Stimulated activated CD4-positive, alpha-beta T cell treated with anti-CD3 and anti-CD28 coated beads, Interleukin-2, amount 100 ng/mL, for 24 hours (primary cell): ENCODE measurements around the gene LIX1L.
"Not testable (repeated sequence)": the region's sequence is repeated elsewhere in the genome, so short reads cannot be mapped to it uniquely, and the experiment has no call there.

Experiments
- DNase-seq, 2 donors: peaks; one replicate each; pipeline ENCODE4 v3.0.0-alpha.2; 2020

LIX1L gene

DNA sequence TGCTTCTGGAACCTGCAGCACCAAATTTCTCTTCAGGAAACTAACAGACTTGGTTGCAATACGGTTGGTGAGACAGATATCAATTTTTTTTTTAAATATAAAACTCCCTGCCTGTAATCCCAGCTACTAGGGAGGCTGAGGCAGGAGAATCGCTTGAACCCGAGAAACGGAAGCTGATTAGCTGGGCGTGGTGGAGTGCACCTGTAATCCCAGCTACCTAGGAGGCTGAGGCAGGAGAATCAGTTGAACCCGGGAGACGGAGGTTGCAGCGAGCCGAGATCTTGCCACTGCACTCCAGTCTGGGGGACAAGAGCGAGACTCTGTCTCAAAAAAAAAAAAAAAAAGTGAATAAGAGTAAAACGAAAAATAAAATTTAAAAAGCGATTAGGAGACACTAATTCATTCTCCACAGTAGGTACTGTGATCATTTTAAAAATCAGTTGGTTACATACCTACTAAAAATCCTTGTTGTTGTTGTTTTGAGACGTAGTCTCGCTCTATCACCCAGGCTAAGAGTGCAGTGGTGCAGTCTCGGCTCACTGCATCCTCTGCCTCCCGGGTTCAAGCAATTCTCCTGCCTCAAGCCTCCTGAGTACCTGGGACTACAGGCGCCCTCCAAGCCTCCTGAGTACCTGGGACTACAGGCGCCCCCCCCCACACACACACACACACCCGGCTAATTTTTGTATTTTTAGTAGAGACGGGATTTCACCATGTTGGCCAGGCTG lies 29.7 kb downstream of the LIX1L start:
- peak in 1 of 2 donors; percentile 30 for DNase-seq

DNA sequence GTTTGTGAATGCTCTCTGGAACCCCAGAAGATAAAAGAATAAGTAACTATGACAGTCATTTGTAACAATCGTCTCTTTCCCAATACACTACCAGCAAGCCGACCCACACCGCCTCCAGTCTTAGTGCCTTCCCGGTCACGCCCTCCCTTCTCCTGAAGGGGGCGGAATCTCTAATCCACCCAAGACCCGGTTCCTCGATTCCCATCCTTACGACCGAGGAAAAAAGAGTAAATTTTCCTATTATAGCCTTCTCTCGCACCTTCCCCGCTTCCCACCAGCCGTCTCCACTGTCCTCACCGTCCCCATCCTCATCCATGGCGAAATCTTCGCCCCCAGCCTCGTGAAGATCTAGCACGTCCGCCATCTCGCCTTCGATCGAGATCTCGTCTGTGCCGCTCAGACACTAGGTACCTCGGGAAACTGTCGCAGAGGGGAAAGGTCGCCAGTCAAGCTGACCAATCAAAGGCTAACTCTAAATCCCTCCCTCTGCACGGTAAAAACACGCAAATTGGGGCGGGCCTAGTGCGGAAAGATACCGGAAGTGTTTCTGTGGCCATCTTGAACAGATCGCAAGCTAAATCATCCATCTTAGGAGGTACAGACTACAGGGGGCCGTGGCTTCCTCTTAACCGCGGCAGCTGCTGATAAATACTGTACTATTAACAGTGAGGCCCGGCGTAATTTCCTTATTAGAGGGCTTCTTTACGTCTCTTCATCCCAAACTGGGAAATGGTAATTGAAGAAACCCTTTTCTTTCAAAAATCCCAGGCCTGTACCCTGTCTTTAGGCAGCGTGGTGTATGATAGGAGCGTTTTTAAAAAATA lies 30.5 kb downstream of the LIX1L start, which contains the start of gene RBM8A:
TSS of gene RBM8A (minus strand) at position 422 of the 824 bp plus-strand sequence. CDS start at position 364, 58 bp downstream.
- DNase-seq = peak; percentile 89 to 92

DNA sequence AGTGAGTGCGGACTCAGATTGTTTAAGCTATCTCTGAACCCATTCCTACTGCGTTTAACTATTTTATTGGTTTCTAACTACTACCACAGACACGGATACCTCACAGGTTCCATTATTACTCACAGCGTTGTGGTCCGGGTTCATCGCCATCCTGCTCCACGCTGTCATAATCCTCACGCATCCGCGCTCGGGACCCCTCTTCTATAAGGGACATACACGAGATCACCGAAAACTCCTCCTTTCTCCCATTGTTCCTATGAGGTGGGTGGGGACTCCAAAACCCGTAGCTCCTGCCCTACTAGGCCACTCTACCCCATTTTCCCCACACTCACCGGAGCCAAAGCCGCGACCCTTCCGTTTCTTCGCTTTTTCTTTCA lies 31.1 kb downstream of the LIX1L start:
- DNase-seq = peak; percentile 60 to 64

DNA sequence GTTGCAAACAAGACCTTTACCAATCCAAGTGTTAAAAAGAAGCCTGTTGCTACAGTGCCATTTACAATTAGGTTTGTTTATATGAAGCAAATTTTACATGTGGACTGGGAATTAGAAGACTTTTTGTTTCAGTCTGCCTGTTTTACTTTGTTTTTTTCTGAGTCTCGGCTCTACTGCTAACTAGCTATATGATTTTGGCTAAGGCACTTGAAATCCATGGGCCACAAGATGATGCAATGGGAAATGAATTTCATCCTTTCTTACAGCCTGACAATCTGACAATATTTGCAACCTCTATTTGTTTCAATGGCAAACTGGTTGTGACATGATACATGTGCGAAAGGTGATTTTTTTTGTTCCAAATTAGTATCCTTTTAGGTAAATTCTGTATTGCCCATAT lies 35.6 kb downstream of the LIX1L start:
- no peak for DNase-seq

DNA sequence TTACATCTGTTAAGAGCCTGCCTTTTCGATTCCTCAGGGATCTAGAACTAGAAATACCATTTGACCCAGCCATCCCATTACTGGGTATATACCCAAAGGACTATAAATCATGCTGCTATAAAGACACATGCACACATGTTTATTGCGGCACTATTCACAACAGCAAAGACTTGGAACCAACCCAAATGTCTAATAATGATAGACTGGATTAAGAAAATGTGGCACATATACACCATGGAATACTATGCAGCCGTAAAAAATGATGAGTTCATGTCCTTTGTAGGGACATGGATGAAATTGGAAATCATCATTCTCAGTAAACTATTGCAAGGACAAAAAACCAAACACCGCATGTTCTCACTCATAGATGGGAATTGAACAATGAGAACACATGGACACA lies 37.5 kb downstream of the LIX1L start:
- not testable (repeated sequence) for DNase-seq

DNA sequence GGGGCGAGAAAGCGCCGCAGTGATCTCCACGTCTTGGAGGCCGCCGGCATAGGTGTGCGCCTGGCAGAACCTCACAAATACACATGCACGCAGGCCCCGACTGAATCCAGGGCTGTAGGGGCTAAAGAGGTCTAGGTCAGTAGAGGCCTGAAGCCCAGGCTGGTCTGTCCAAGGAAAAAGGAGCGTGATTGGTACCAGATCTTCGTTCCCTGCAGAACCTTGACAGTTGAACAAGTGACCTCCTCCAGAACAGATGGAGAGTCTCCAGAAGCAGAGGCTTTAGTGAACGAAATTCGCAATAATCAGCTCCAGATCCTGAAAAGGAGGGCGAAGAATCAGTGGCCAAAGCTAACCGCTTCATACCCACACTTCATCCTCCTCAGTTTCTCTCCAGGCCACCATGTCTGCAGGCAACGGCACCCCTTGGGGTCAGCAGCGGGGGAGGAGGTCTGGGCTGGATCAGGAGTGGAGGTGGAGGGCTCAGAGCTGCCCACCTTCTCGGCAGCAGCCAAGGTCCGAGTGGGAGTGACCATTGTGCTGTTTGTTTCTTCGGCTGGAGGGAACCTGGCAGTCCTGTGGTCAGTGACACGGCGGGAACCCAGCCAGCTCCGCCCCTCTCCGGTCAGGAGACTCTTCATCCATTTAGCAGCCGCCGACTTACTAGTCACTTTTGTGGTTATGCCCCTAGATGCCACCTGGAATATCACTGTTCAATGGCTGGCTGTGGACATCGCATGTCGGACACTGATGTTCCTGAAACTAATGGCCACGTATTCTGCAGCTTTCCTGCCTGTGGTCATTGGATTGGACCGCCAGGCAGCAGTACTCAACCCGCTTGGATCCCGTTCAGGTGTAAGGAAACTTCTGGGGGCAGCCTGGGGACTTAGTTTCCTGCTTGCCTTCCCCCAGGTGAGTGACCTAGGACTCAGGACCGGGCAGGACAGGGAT lies 38.6 kb downstream of the LIX1L start:
- DNase-seq = peak; percentile 27 to 35

DNA sequence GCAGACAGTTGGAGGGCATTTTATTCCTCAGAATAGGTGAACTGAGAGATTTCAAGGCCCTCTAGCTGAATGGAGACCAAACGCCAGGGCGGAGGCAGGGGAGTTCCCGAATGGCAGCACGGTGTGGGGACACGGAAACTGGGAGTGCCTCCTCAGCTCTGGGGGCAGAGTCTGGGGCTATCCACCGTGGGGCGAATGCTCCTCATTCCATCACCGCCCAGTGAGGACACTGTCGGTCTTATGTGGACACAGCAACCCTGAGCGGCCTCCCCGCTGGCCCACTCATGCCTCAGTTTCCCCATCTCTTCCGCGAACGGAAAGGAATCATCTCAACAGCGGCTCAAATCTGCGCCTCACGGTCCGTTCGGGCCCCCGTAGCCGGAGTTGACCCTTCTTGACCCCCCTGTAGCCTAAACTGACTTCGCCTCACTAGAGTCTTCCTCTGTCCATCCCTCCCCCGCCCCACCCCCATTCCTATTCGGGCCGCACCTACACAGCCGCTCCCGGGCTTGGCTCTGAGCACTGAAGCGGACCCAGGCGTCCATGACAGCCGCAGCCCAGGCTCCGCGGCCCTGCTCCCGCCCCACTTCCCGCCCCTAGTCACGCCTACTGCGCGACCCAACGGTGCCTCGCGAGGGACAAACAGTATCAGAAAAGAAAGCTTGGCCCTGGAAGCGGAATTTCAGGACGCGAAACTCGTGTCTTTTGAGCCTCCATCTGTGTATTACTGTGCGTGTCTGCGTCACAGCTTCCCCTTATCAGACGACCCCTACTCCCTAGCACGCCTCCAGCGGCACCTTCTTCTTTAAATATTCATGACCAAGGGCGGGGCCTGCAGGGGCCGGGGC lies 39.4 kb downstream of the LIX1L start, which contains the start of gene PEX11B:
TSS of gene PEX11B (minus strand) at position 574 of the 848 bp plus-strand sequence. CDS start at position 545, 29 bp downstream.
- DNase-seq = peak; percentile 93

DNA sequence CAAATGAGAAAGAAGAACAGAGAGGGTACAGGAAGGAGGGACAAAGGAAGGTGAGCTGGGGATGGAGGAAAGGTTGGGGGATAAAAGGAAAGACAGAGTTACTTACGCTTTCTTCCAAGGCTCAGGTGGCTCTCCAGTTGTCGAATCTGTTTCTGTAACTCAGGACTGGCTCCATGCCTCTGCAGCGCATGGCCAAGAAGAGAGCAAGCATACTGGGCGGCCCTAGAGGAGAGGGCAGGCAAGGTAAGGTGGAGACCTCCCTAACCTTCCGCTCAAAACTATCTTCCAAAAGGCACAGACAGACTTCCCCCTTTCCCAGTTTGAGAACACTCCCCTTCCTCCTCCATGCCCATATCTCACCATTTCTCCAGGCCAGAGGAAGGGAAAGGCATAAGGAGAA lies 40.2 kb downstream of the LIX1L start:
- no peak for DNase-seq

DNA sequence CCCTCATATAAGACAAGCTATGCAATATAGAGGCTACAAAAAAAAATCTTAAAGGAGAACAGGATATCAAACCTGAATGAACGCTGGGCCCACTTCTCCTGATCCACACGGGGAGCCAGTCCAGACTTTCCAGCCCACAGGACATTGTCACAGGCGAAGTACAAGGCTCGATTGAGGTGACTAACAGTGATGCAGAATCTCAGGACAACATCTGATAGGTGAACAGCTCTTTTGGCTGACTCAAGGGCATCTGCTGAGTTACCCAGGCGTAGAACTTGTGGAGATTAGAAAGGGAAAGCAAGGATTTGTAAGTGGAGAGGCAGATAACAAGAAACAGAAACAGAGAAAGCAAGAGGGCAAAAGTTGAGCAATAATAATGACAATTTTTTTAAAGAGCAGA lies 41.1 kb downstream of the LIX1L start:
- DNase-seq = no peak

DNA sequence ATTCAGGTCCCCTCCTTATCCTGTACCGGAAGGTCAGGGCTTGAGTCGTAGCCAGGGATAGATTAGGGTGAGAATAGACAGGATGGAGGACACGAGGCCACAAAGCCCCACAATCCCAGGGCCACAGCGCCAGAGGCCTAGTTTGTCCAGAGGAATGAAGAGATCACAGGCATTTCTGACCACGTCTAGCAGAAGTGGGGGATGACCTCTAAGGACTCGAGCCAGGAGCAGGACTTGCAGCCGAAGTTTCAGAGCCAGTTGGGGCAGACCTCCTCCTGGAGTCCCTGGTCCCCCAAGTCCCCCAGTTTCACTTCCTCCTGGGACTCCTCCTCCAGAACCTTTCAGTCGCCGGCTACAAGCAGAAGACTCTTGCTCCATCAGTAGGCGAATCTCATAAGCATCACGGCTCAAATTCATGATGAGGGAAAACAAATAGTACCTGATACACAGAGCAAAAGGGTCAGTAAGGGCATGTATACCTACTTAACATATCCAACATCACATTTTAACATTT lies 45.6 kb downstream of the LIX1L start:
- no peak for DNase-seq

DNA sequence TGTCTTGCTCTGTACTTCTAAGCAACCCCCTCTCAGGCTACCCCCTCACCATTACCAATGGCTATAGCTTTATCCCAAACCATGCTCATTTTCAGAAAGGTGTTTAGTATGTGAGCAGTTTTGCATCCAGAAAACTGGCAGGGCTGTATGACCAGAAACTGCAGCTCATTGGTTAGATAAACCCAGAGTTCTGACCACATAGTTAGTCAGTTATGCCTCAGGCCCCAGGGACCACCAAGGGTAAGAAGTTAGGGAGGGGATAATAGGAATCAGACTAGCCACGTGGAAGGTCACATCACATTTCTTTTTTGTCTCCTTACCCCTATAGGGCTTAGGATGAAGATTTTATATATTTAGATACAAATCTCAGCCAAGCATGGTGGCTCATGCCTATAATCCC lies 49.2 kb downstream of the LIX1L start:
- no peak for DNase-seq

DNA sequence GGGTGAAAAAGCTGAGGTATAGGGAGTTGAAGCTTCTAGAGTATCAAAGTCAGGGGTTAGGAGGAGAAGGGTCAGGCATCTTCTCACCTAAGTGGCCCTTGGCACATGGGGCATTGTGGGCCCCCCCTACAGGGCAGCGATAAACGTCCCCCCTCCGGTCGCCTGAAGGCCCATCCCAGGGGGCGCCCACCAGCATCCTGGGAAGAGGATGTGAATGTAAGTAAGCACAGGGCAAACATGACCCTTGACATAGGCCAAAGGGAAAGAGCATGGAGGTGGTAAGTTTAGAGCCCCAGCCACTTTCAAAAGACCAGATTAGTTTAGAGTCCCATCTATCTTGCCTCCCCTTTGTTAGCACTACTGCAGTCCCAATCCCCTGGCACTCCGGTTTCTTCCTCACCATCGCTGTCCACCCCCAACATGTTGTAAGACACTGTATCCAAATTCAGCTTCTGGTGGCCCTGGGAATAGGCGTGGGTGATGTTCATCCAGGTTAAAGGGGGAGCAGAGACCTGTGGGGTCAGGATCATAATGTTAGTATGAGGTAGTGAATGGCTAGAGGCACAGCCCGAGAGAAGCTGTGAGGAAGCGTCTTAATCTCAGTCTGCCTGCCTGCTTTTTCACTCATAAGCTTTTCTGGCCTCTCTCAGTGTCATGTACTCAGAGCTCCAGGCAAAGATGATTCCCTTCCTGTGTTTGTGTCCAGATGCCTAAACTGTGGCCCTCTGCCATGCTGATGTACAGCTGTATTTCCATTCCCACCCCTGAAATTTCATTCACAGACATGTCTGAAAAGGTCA lies 50.7 kb downstream of the LIX1L start:
- DNase-seq = no peak

DNA sequence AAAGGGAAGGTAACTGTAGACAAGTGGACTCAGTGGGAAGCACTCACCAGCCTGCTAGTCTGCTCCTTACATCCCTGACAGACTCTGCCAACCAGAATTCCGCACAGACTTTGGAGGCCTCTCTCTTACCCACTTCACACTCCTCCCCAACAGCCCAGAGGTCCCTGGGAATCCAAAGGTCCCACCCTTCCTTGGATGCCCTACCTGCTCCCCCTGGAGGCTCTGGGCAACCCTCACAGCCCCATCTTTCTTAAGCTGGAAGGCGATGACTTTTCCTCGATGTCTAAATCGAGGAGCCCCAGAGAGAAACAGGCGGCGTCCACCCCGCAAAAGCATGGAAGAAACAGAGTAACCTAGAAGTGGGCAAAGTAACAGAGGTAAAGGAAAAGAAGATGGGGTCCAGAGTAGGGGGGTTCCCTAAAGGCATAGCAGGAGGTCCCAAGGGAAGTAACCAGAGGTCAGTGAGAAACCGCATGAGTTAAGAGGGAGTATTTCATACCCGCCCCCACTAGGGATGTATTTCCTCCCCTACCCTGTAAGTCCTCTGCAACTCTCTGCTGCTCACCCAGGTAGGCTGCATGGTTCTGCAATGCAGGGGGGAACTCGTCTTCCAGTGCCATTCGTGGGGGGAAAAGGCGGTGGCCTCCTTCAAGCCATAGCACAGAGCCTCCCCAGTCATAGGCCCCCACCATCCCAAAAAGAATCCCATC lies 56.4 kb downstream of the LIX1L start:
- no peak for DNase-seq

DNA sequence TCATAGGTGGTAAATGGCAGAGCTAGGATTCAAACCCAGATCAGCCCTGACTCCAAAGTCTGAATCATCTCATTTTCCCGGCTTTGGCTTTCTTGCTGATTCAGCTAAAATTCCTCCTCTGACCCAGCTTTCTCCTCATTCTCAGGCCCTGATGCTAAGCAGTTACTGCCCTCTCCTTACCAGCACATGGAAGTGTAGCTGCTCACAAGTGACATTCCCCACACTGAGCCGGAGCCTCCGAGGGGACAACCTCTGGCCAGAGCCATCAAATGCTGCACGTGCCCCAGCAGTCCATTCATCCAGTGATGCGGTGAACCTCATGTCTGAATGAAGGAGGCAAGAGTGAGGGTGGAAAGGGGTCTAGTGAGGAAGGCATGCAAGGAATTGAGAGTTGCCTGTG lies 59.1 kb downstream of the LIX1L start:
- no peak for DNase-seq

DNA sequence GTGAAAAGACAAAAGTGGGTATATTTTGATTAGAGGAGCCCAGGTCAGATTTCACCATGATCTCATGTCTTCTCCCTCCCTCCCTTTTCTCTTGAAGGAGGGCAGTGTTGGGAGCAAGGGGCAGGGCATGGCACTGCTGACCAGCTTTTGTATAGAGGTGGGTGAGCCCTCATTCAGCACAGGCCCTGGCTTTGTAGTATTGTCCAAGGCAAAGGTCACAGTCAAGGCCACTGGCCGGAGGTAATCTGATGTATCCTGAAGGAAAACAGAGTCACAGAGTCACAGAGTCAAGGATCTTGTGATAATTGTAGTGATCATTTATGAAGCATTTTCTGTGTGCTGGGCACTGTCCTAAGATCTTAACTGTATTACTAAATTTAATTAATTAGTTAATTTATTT lies 59.8 kb downstream of the LIX1L start:
- no peak for DNase-seq

DNA sequence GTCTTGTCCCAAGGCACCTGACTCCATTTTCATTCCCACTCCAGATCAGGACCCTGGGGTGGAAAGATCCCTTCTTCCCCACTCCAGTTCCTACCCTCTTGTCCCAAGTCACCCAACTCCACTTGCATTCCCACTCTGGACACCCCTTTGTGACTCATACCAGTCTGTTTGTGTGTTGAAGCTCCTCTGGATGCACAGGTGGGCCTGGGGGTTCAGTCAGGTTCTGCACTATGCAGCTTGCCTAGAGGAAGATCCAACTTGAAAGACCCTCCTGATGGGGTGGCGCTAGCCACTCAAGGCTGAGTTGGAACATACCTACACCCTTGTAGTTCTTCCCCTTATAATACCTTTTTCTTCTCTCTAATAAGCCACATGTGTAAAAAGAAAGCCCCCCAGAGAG lies 62.3 kb downstream of the LIX1L start:
- no peak for DNase-seq

DNA sequence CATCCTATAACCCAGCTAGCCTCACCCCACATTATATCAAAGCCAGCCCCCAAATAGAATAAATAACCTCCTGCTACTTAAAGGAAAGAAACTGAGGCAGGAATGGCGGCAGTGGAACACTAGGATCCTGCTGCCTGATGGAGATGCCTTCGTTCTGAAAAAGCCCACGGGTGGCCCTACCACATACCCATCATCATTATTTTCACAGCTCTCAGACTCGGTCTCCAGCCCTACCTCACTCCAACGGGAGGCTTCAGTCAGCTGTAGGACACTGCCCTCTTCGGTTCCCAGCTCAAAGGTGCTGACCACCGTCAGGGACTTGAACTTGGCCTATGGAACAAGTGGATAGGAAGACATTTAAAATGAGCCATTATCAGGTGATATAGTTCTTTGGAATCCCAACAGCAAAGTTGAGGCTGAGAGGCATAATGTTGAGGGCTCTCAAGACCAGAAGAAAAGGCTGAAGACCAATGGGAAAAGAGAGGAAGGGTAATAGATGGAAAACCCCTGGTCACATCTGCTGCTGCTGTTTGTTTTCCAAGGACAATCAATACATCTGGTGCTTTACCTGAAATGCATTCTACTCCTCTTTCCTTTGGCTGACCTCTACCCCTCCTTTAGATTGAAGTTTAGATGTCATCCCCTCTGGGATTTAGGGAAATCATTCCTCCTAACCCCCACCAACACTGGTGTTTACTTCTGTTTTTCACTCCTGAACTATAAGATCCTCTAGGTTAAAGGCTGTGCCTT lies 64.3 kb downstream of the LIX1L start:
- DNase-seq = no peak

DNA sequence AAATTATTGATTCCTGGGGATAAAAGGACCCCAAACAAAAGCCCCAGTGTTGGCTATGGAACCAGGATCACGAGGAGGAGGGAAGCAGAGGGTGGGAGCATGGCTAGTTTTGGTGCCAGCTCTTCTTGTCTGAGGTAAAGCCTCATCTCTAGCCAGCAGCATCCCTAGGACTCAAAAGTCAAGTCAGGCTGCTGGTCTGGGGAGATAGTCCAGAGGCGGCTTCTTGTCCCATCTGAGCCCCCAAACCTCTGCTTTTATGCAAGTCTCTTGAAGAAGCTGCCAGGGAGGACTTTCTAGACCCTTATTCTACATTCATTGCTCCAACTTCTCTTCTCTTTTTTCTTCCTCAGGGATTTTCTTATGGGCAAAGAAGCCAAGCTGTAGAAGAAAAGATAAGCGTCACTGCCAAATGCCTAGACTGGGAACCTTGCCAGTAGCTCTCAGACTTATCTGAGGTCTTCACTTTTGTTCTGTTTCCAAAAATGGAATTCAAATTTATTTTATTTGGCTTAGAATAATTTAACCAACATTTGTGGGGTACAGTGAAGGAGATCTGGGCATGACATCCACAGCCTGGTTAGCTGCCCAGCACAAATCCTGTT lies 65.2 kb downstream of the LIX1L start:
- DNase-seq = no peak
